ENCODE results near the gene SERPINA5. TPM values are rescaled to one million over a fixed set of nuclear protein-coding genes. Genes with fewer than 3 reads are reported as not detected.

SERPINA5 gene
- total and polyA plus RNA-seq, 2 of the 13 experiments (the other 11 are each of a cell fraction or from before 2014, with no cell fraction given) = 449 to 498 TPM

GRCh38 chr14:94535506-94535905 lies 45.7 kb upstream of the SERPINA5 start:
- in situ Hi-C loops (cut with HindIII; ENCODE audit: extremely low pct_ligation_motif_present, low pct_unique_long_range_greater_than_20kb) = no loop called here
- no TSS peak for BruUV-seq (replicated peaks)
- TF ChIP-seq STAT6 (CRISPR knock-in tag; IDR thresholded peaks at IDR 0.05; ENCODE audit: borderline replicate concordance) (no peak), ZNF547 (CRISPR knock-in tag; IDR thresholded peaks at IDR 0.05) (no peak), DPF2 (CRISPR knock-in tag; IDR thresholded peaks at IDR 0.05; ENCODE audit: borderline replicate concordance, low read depth) (no peak), RFX3 (CRISPR knock-in tag; IDR thresholded peaks at IDR 0.05) (no peak), MTF1 (CRISPR knock-in tag; IDR thresholded peaks at IDR 0.05) (no peak), SAP130 (CRISPR knock-in tag; IDR thresholded peaks at IDR 0.05; ENCODE audit: low read depth) (no peak), HOXA7 (CRISPR knock-in tag; IDR thresholded peaks at IDR 0.05) (no peak), BHLHE40 (IDR thresholded peaks at IDR 0.05; ENCODE audit: low read length) (no peak), ZNF749 (CRISPR knock-in tag; IDR thresholded peaks at IDR 0.05; ENCODE audit: borderline replicate concordance) (no peak), SNAPC4 (CRISPR knock-in tag; IDR thresholded peaks at IDR 0.05) (no peak), ZNF883 (CRISPR knock-in tag; IDR thresholded peaks at IDR 0.05; ENCODE audit: not compliant biosample characterization) (no peak), HOXD1 (CRISPR knock-in tag; IDR thresholded peaks at IDR 0.05) (no peak), ZNF350 (CRISPR knock-in tag; IDR thresholded peaks at IDR 0.05; ENCODE audit: borderline replicate concordance, low read depth) (no peak)
- TF ChIP-seq, protein P1, sequence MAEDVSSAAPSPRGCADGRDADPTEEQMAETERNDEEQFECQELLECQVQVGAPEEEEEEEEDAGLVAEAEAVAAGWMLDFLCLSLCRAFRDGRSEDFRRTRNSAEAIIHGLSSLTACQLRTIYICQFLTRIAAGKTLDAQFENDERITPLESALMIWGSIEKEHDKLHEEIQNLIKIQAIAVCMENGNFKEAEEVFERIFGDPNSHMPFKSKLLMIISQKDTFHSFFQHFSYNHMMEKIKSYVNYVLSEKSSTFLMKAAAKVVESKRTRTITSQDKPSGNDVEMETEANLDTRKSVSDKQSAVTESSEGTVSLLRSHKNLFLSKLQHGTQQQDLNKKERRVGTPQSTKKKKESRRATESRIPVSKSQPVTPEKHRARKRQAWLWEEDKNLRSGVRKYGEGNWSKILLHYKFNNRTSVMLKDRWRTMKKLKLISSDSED (CRISPR knock-in tag; IDR thresholded peaks at IDR 0.05) = no peak
- TF ChIP-seq, protein P2, sequence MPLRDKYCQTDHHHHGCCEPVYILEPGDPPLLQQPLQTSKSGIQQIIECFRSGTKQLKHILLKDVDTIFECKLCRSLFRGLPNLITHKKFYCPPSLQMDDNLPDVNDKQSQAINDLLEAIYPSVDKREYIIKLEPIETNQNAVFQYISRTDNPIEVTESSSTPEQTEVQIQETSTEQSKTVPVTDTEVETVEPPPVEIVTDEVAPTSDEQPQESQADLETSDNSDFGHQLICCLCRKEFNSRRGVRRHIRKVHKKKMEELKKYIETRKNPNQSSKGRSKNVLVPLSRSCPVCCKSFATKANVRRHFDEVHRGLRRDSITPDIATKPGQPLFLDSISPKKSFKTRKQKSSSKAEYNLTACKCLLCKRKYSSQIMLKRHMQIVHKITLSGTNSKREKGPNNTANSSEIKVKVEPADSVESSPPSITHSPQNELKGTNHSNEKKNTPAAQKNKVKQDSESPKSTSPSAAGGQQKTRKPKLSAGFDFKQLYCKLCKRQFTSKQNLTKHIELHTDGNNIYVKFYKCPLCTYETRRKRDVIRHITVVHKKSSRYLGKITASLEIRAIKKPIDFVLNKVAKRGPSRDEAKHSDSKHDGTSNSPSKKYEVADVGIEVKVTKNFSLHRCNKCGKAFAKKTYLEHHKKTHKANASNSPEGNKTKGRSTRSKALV (CRISPR knock-in tag; IDR thresholded peaks at IDR 0.05) = no peak

More at GRCh38 chr14:94535506-94535905, 45.7 kb upstream of the SERPINA5 start:
- FAIRE-seq (no peak), ATAC-seq (no peak), DNase-seq (ENCODE audit: low spot score) (no peak)
- Histone ChIP-seq H4K20me1 (ENCODE audit: insufficient read depth, low read length) (no peaks in the 10 kb centered on the region), H3K9ac (ENCODE audit: insufficient read depth, low read depth, low read length) (no peak overlapping the region), H3K27me3 (ENCODE audit: control insufficient read depth in 1 of 2, insufficient read depth in 2 of 2, low read length in 2 of 2) (no peaks in the 10 kb centered on the region), H3K4me1 (ENCODE audit: insufficient read depth, low read length) (peaks cover 56% of the 10 kb centered on the region), H3K79me2 (ENCODE audit: insufficient read depth, low read length) (no peaks in the 10 kb centered on the region), H2AFZ (ENCODE audit: low read length) (no peak overlapping the region), H3K9me3 (ENCODE audit: low read length) (no peaks in the 10 kb centered on the region), H3K4me2 (ENCODE audit: low read depth, low read length) (no peak overlapping the region), H3K27ac (ENCODE audit: extremely low read length, insufficient read depth, low read length) (no peak overlapping the region), H3K4me3 (replicated peaks in 1 of 3; ENCODE audit: insufficient read depth in 1 of 3, low read depth in 2 of 3, low read length in 3 of 3) (no peak overlapping the region), H3K36me3 (replicated peaks in 1 of 2; ENCODE audit: control insufficient read depth in 1 of 2, insufficient read depth in 2 of 2, low read length in 2 of 2) (no peaks in the 10 kb centered on the region)
- CTCF ChIA-PET (ENCODE audit: low intra/inter-chr PET ratio, low total read pairs) = interaction anchor here (2.0 kb wide), 1 partner anchor 112 kb away, joined by 6 read pairs; no protein-coding TSS in a partner anchor
- POLR2A ChIA-PET = no interaction called here
- intact Hi-C loops (cut with micrococcal nuclease; ENCODE audit: unreplicated experiment) = loop anchor here (5.0 kb wide), 1 partner anchor 1728 kb away; no protein-coding TSS in a partner anchor
- WGBS (ENCODE audit: low lambda C conversion rate) = 92% methylated on average over 2 of the region's 3 CpGs
